HG02885 (cell line): ENCODE results near the gene PDXK.

Source experiments
- ATAC-seq: cut with Tn5 transposase; IDR thresholded peaks from one replicate; pipeline ENCODE4 v1.9.1; 2021; ENCODE audit warnings: mild to moderate bottlenecking; ENCODE audit not compliant: unreplicated experiment, poor library complexity

Gene PDXK

GRCh38 chr21:43759651-43760050, 40.7 kb downstream of the PDXK start:
- ATAC-seq, result no peak

GRCh38 chr21:43760391-43760958, 41.5 kb downstream of the PDXK start:
- ATAC-seq, result no peak

- ATAC-seq, result no peak
Observed at GRCh38 chr21:43761886-43762285, 43.0 kb downstream of the PDXK start.

GRCh38 chr21:43762303-43763128, 43.6 kb downstream of the PDXK start:
- no peak for ATAC-seq

GRCh38 chr21:43763901-43764523, 45.1 kb downstream of the PDXK start:
- no peak for ATAC-seq

- no peak for ATAC-seq
Observed at GRCh38 chr21:43764576-43765495, 45.9 kb downstream of the PDXK start.

- ATAC-seq, result no peak
Observed at GRCh38 chr21:43766734-43767497, 48.0 kb downstream of the PDXK start.

- ATAC-seq, result no peak
Observed at GRCh38 chr21:43767498-43767983, 48.6 kb downstream of the PDXK start.

- no peak for ATAC-seq
Observed at GRCh38 chr21:43767984-43768867, 49.3 kb downstream of the PDXK start.

GRCh38 chr21:43768868-43769167, 49.9 kb downstream of the PDXK start:
- ATAC-seq, result no peak

- no peak for ATAC-seq
Observed at GRCh38 chr21:43769325-43769958, 50.5 kb downstream of the PDXK start.

- ATAC-seq, result no peak
Observed at GRCh38 chr21:43770066-43770655, 51.2 kb downstream of the PDXK start.

GRCh38 chr21:43771199-43771675, 52.3 kb downstream of the PDXK start:
- ATAC-seq, result no peak

- ATAC-seq, result no peak
Observed at GRCh38 chr21:43771698-43772424, 52.9 kb downstream of the PDXK start.

GRCh38 chr21:43772425-43772821, 53.5 kb downstream of the PDXK start:
- no peak for ATAC-seq

GRCh38 chr21:43774163-43774562, 55.2 kb downstream of the PDXK start:
- ATAC-seq, result no peak

GRCh38 chr21:43775190-43775589, 56.3 kb downstream of the PDXK start:
- ATAC-seq, result no peak
